Activated CD8-positive, alpha-beta memory T cell treated with anti-CD3 and anti-CD28 coated beads, Interleukin-2, amount 10 ng/mL, durations not matched to agents 7 days and 5 days (primary cell): Measurements from ENCODE around the gene MACROD2. TPM values are rescaled to one million over a fixed set of nuclear protein-coding genes. Genes with fewer than 3 reads are reported as not detected.
"Not testable (repeated sequence)": the region's sequence is repeated elsewhere in the genome, so short reads cannot be mapped to it uniquely, and the experiment has no call there.

ENCODE experiments used
- ATAC-seq: fragments of 150-1000 bp; cut with Tn5 transposase; one replicate; pipeline ENCODE4 v1.10.0; 2021; ENCODE audit warnings: moderate library complexity
- CTCF ChIA-PET: fragments of 350-600 bp; sonication (Branson Sonifier 250); formaldehyde crosslinking; loops from one replicate; lab custom pipeline; 2021; ENCODE audit warnings: antibody characterized with exemption; lab: Charles Lee
- DNase-seq: peaks from one replicate; pipeline ENCODE4 v3.0.0-alpha.2; 2020
- H3K27ac Mint-ChIP-seq: one replicate; pipeline ENCODE4 v1.8.0; 2021; ENCODE audit warnings: mild to moderate bottlenecking, mixed read lengths
- H3K27me3 Mint-ChIP-seq: one replicate; pipeline ENCODE4 v1.8.0; 2021; ENCODE audit warnings: mixed read lengths
- H3K36me3 Mint-ChIP-seq: one replicate; pipeline ENCODE4 v1.8.0; 2021; ENCODE audit warnings: mild to moderate bottlenecking, mixed read lengths
- H3K4me1 Mint-ChIP-seq: one replicate; pipeline ENCODE4 v1.8.0; 2021; ENCODE audit warnings: mixed read lengths
- H3K4me3 Mint-ChIP-seq: one replicate; pipeline ENCODE4 v1.8.0; 2021; ENCODE audit warnings: mild to moderate bottlenecking, moderate library complexity, mixed read lengths
- H3K9me3 Mint-ChIP-seq: one replicate; pipeline ENCODE4 v1.8.0; 2022; ENCODE audit warnings: low read depth, mixed read lengths
- total RNA-seq, 2 experiments: library from RNA; stranded (reverse); gene quantifications; one replicate each; pipeline ENCODE4 v1.2.3, GENCODE V29; 2021

The MACROD2 gene
- total RNA-seq, 2 experiments from 2014 or later: not detected

DNA sequence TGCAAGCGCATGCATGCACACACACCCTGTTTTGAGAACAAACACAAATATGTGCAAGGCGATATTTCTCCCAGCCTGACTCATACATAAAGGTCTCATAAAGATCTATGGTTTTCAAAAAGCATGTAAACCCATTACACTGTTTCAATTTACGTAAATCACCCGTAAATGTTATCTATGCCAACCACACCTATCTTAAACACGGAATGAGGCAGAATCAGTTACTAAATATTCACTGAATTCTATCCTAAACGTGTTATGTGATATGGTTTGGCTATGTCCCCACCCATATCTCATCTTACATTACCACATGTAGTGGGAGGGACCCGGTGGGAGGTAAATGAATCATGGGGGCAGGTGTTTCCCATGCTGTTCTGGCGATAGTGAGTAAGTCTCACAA, 1956.3 kb downstream of the MACROD2 start:
- H3K4me1 Mint-ChIP-seq: no peaks in the 10 kb centered on the region
- no peaks in the 10 kb centered on the region for H3K27me3 Mint-ChIP-seq
- H3K4me3 Mint-ChIP-seq: no peak overlapping the region
- DNase-seq: no peak
- peaks cover 2% of the 10 kb centered on the region for H3K9me3 Mint-ChIP-seq
- no peaks in the 10 kb centered on the region for H3K36me3 Mint-ChIP-seq
- H3K27ac Mint-ChIP-seq: no peak overlapping the region
- no peak for ATAC-seq
- CTCF ChIA-PET: no interaction called here

- no peaks in the 10 kb centered on the region for H3K27me3 Mint-ChIP-seq
- DNase-seq (no peak), ATAC-seq (no peak)
- H3K36me3 Mint-ChIP-seq: no peaks in the 10 kb centered on the region
- peaks cover 11% of the 10 kb centered on the region for H3K9me3 Mint-ChIP-seq
- H3K4me1 Mint-ChIP-seq: no peaks in the 10 kb centered on the region
- CTCF ChIA-PET: no interaction called here
- H3K4me3 Mint-ChIP-seq: no peak overlapping the region
- H3K27ac Mint-ChIP-seq: no peak overlapping the region
Observed at GRCh38 chr20:15958142-15958541, 1962.8 kb downstream of the MACROD2 start.

GRCh38 chr20:15965165-15965564, 1969.8 kb downstream of the MACROD2 start:
- ATAC-seq: no peak

GRCh38 chr20:15967334-15967733, 1972.0 kb downstream of the MACROD2 start:
- no peak overlapping the region for H3K4me3 Mint-ChIP-seq
- CTCF ChIA-PET: no interaction called here
- no peaks in the 10 kb centered on the region for H3K36me3 Mint-ChIP-seq
- peaks cover 11% of the 10 kb centered on the region for H3K9me3 Mint-ChIP-seq
- H3K27ac Mint-ChIP-seq: no peak overlapping the region
- DNase-seq: no peak
- no peak for ATAC-seq
- H3K4me1 Mint-ChIP-seq: no peaks in the 10 kb centered on the region
- no peaks in the 10 kb centered on the region for H3K27me3 Mint-ChIP-seq

More at GRCh38 chr20:15965165-15965564, 1969.8 kb downstream of the MACROD2 start:
- H3K4me1 Mint-ChIP-seq: no peaks in the 10 kb centered on the region
- H3K4me3 Mint-ChIP-seq: no peak overlapping the region
- H3K27ac Mint-ChIP-seq: no peak overlapping the region
- H3K27me3 Mint-ChIP-seq: no peaks in the 10 kb centered on the region
- DNase-seq: no peak
- no peaks in the 10 kb centered on the region for H3K36me3 Mint-ChIP-seq
- CTCF ChIA-PET: no interaction called here
- peaks cover 13% of the 10 kb centered on the region for H3K9me3 Mint-ChIP-seq

DNA sequence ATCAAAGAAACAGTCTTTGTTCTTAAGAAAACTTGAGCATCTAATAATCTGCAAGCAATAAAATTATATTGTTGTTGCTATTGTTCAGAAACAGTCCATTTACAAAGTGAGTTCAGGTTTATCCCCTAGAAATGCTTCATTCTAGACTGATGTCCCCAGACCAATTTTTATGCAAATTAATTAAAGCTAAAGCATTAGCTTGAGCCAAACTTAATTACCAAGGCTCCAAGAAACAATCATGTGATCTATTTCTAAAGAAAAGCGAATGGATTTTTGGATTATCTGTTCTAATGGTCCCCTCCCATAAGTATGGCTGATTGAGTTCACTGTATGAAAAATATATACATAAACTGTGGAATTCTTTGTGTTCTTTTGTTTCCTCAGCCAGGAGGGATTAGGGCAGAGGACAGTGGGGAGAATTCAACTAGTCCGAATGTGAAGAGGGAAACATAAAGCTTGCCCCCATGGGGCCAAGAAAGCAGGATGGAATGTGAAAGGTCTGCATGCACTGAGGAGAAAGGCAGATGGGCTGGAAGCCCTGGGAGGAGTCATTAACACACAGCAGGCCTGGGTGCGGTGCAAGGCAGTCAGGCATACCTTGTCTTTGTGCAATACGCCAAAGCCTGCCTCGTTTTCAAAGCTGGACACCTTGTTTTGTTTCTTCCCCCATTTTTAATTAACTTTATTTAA, 1980.9 kb downstream of the MACROD2 start:
- H3K4me1 Mint-ChIP-seq: no peaks in the 10 kb centered on the region
- ATAC-seq (no peak), DNase-seq (no peak)
- H3K27ac Mint-ChIP-seq: no peak overlapping the region
- no peaks in the 10 kb centered on the region for H3K36me3 Mint-ChIP-seq
- no peak overlapping the region for H3K4me3 Mint-ChIP-seq
- CTCF ChIA-PET: no interaction called here
- H3K27me3 Mint-ChIP-seq: no peaks in the 10 kb centered on the region
- peaks cover 11% of the 10 kb centered on the region for H3K9me3 Mint-ChIP-seq

- Mint-ChIP-seq H3K4me3 (no peak overlapping the region), H3K4me1 (no peaks in the 10 kb centered on the region), H3K27me3 (no peaks in the 10 kb centered on the region), H3K9me3 (peaks cover 11% of the 10 kb centered on the region), H3K36me3 (no peaks in the 10 kb centered on the region), H3K27ac (no peak overlapping the region)
- CTCF ChIA-PET: no interaction called here
- DNase-seq (no peak), ATAC-seq (no peak)
Observed at GRCh38 chr20:15977026-15977425, 1981.7 kb downstream of the MACROD2 start.

DNA sequence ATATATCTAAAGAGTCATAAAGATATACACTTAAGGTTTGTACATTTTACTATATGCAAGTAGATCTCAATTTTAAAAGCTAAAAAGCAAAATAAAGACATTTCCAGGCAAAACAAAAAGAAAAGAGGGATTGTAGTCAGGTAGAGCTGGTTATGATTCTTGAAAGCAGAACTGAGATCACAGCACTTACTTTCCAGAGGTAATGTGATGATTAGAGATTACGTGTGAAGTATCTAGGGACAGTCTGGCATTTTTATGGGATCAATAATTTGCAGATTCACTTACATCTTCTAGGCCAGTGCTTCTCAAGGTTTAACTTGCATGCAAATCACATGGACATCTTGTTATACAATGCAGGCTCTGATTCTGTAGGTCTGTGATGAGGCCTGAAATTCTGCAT, 1982.4 kb downstream of the MACROD2 start:
- Mint-ChIP-seq H3K27me3 (no peaks in the 10 kb centered on the region), H3K4me3 (no peak overlapping the region), H3K27ac (no peak overlapping the region), H3K9me3 (peaks cover 10% of the 10 kb centered on the region), H3K4me1 (no peaks in the 10 kb centered on the region), H3K36me3 (no peaks in the 10 kb centered on the region)
- DNase-seq (no peak), ATAC-seq (no peak)
- CTCF ChIA-PET: no interaction called here

- H3K36me3 Mint-ChIP-seq, H3K4me3 Mint-ChIP-seq, H3K27me3 Mint-ChIP-seq, H3K9me3 Mint-ChIP-seq, H3K27ac Mint-ChIP-seq, H3K4me1 Mint-ChIP-seq, DNase-seq, CTCF ChIA-PET, ATAC-seq: not testable (repeated sequence)
Observed at GRCh38 chr20:15985494-15986368, 1990.4 kb downstream of the MACROD2 start.

- Mint-ChIP-seq H3K9me3 (peaks cover 5% of the 10 kb centered on the region), H3K4me3 (no peak overlapping the region), H3K4me1 (no peaks in the 10 kb centered on the region), H3K27me3 (no peaks in the 10 kb centered on the region), H3K36me3 (no peaks in the 10 kb centered on the region), H3K27ac (no peak overlapping the region)
- DNase-seq: no peak
- no peak for ATAC-seq
- CTCF ChIA-PET: no interaction called here
Observed at GRCh38 chr20:15986690-15987089, 1991.4 kb downstream of the MACROD2 start.

DNA sequence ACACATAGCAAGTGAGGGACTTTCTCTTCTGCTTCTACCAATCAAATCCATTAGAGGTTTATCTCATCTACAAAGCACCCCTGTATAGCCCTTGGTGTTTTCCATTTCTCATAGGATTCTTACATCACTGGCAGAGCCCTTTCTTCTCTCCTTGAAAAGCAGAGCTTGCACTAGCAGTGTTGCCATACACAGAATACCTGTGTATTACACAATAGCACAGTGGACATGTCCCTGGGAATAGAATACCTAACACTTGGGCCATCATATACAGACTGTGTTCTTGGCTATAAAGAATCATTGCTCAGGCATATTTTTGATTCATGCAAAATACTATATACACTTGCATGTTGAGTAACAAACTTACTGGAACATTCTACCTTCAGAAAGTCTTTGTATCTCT, 1996.0 kb downstream of the MACROD2 start:
- Mint-ChIP-seq H3K9me3 (peaks cover 1% of the 10 kb centered on the region), H3K27me3 (no peaks in the 10 kb centered on the region), H3K4me3 (no peak overlapping the region), H3K4me1 (no peaks in the 10 kb centered on the region), H3K36me3 (no peaks in the 10 kb centered on the region), H3K27ac (no peak overlapping the region)
- ATAC-seq (no peak), DNase-seq (no peak)
- CTCF ChIA-PET: no interaction called here

DNA sequence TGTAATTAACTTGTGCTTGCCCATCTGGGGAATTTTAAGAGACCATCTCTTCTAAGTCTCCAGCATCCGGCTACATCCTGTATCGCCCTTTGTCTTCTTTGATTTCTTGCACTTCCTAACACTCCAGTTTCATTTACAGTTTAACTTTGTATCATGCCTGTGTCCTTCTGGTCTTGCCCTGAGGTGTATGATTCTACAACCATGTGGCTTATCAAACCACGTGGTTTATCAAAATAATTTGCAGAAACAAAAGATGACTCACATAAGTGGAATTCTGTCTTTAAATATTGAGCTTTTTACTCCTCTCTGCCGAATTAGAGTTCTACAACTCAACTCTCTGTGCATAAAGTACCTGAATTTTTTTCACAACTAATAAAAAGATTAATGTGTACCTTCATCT, 1997.2 kb downstream of the MACROD2 start:
- H3K27ac Mint-ChIP-seq: no peak overlapping the region
- H3K9me3 Mint-ChIP-seq: peaks cover 5% of the 10 kb centered on the region
- no peaks in the 10 kb centered on the region for H3K4me1 Mint-ChIP-seq
- no peak for DNase-seq
- no peaks in the 10 kb centered on the region for H3K36me3 Mint-ChIP-seq
- no peak overlapping the region for H3K4me3 Mint-ChIP-seq
- CTCF ChIA-PET: no interaction called here
- H3K27me3 Mint-ChIP-seq: no peaks in the 10 kb centered on the region
- ATAC-seq: no peak

- DNase-seq (no peak), ATAC-seq (no peak)
- H3K9me3 Mint-ChIP-seq: peaks cover 18% of the 10 kb centered on the region
- H3K27me3 Mint-ChIP-seq: no peaks in the 10 kb centered on the region
- no peaks in the 10 kb centered on the region for H3K4me1 Mint-ChIP-seq
- H3K4me3 Mint-ChIP-seq: no peak overlapping the region
- CTCF ChIA-PET: no interaction called here
- H3K27ac Mint-ChIP-seq: no peak overlapping the region
- no peaks in the 10 kb centered on the region for H3K36me3 Mint-ChIP-seq
Observed at GRCh38 chr20:16000112-16000511, 2004.8 kb downstream of the MACROD2 start.

DNA sequence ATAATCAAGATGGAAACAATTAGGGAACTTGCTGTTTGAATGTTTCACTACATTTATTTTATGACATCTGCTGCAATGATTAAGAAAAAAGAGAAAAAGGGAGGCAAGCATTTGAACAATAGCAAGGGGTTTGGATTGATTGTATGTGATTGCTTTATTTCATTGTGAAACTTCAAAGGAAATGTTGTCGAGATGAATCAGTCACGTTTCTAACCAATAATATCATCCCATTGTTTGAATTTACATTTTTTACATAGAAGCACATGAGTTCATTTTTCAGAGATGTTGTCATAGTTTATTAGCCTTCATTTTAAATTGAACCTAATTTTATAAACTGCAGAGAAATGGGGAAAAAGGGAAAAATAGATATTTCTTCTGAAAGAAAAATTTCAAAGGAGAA, 2006.0 kb downstream of the MACROD2 start:
- DNase-seq (no peak), ATAC-seq (no peak)
- H3K4me1 Mint-ChIP-seq: no peaks in the 10 kb centered on the region
- H3K4me3 Mint-ChIP-seq: no peak overlapping the region
- peaks cover 18% of the 10 kb centered on the region for H3K9me3 Mint-ChIP-seq
- no peak overlapping the region for H3K27ac Mint-ChIP-seq
- CTCF ChIA-PET: no interaction called here
- no peaks in the 10 kb centered on the region for H3K27me3 Mint-ChIP-seq
- H3K36me3 Mint-ChIP-seq: no peaks in the 10 kb centered on the region

DNA sequence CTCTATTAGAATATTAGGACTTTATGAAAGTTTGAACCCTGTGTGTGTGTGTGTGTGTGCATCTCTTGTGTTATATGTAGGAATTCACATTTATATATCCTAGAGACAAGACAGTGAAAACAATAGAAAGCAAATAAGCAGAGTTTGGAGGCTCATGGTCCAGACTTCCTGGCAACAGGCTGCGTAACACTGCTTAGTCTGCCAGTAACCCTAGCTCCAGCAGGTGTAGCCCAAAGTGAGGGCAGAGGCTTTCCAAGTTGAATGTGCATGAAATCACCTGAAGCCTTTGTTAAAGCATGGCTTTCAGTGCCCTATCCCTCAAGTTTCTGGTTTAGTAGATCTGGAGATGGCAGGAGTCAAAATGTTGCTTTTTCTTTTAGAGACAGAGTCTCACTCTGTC, 2008.0 kb downstream of the MACROD2 start:
- DNase-seq (no peak), ATAC-seq (no peak)
- no peak overlapping the region for H3K27ac Mint-ChIP-seq
- CTCF ChIA-PET: no interaction called here
- H3K9me3 Mint-ChIP-seq: peaks cover 9% of the 10 kb centered on the region
- H3K4me1 Mint-ChIP-seq: no peaks in the 10 kb centered on the region
- H3K27me3 Mint-ChIP-seq: no peaks in the 10 kb centered on the region
- no peaks in the 10 kb centered on the region for H3K36me3 Mint-ChIP-seq
- H3K4me3 Mint-ChIP-seq: no peak overlapping the region
